ENCODE measurements around the gene GIN1.

Gene GIN1

DNA sequence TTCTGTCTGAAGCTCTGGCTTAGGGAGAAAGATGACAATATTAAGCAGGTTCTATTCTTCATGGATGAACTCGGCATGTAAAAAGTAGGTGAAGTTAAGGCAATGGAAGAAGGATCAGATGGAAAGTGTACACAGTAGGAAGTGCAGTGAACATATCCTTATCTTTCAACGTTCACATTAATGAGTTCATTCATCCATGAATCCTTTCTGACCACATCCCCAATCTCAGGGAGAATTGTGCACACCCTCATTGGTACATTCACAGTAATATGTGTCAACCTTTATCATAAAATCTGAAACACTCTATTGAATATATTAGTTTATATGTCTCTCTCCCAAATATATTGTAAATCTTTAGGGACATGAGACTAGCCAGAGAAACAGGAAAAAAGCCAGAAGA, 5.5 kb downstream of the GIN1 start:
- TF ChIP-seq, protein P1, sequence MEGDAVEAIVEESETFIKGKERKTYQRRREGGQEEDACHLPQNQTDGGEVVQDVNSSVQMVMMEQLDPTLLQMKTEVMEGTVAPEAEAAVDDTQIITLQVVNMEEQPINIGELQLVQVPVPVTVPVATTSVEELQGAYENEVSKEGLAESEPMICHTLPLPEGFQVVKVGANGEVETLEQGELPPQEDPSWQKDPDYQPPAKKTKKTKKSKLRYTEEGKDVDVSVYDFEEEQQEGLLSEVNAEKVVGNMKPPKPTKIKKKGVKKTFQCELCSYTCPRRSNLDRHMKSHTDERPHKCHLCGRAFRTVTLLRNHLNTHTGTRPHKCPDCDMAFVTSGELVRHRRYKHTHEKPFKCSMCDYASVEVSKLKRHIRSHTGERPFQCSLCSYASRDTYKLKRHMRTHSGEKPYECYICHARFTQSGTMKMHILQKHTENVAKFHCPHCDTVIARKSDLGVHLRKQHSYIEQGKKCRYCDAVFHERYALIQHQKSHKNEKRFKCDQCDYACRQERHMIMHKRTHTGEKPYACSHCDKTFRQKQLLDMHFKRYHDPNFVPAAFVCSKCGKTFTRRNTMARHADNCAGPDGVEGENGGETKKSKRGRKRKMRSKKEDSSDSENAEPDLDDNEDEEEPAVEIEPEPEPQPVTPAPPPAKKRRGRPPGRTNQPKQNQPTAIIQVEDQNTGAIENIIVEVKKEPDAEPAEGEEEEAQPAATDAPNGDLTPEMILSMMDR (IDR thresholded peaks at IDR 0.05; ENCODE audit: low read depth, low read length, missing control alignments) = no peak

GRCh38 chr5:103112910-103113309, 7.0 kb downstream of the GIN1 start:
- DNase-seq (ENCODE audit: low read depth) = no peak
- H3K4me3 ChIP-seq (ENCODE audit: low read depth, low read length) = no peak overlapping the region
- TF ChIP-seq, protein P1 (IDR thresholded peaks at IDR 0.05; ENCODE audit: low read depth, low read length, missing control alignments) = no peak
- in situ Hi-C loops (cut with HindIII; ENCODE audit: low sequenced_read_pairs) = no loop called here

More for the DNA sequence above, 5.5 kb downstream of the GIN1 start:
- no peak overlapping the region for H3K4me3 ChIP-seq (ENCODE audit: low read depth, low read length)
- no peak for DNase-seq (ENCODE audit: low read depth)
- in situ Hi-C loops (cut with HindIII; ENCODE audit: low sequenced_read_pairs) = no loop called here

GRCh38 chr5:103111468-103111867, 8.5 kb downstream of the GIN1 start:
- H3K4me3 ChIP-seq (ENCODE audit: low read depth, low read length) = no peak overlapping the region
- TF ChIP-seq, protein P1 (IDR thresholded peaks at IDR 0.05; ENCODE audit: low read depth, low read length, missing control alignments) = no peak
- no peak for DNase-seq (ENCODE audit: low read depth)
- in situ Hi-C loops (cut with HindIII; ENCODE audit: low sequenced_read_pairs) = no loop called here

GRCh38 chr5:103110403-103110802, 9.5 kb downstream of the GIN1 start:
- TF ChIP-seq, protein P1 (IDR thresholded peaks at IDR 0.05; ENCODE audit: low read depth, low read length, missing control alignments) = no peak
- in situ Hi-C loops (cut with HindIII; ENCODE audit: low sequenced_read_pairs) = no loop called here
- no peak overlapping the region for H3K4me3 ChIP-seq (ENCODE audit: low read depth, low read length)
- no peak for DNase-seq (ENCODE audit: low read depth)

DNA sequence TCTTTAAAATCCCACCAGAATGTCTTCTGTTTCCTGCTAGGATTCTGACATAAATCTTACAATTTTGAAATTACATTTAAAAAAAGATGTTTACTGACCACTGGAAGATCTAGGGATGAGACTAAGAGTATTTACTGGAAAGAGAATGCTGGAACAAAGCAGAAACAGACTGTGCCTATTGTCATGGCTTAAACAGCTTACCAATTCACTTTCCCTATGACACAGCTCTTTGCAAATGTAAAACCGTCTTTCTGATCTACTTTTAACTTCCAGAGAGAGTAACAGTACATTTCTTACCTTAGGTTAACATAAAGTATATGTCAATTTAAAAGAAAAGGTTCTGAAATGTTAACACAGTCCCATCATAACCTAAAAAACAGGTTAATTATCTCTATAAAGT, 10.7 kb downstream of the GIN1 start:
- DNase-seq (ENCODE audit: low read depth) = no peak
- no peak overlapping the region for H3K4me3 ChIP-seq (ENCODE audit: low read depth, low read length)
- TF ChIP-seq, protein P1 (IDR thresholded peaks at IDR 0.05; ENCODE audit: low read depth, low read length, missing control alignments) = no peak
- in situ Hi-C loops (cut with HindIII; ENCODE audit: low sequenced_read_pairs) = no loop called here

GRCh38 chr5:103108086-103108485, 11.9 kb downstream of the GIN1 start:
- TF ChIP-seq, protein P1 (IDR thresholded peaks at IDR 0.05; ENCODE audit: low read depth, low read length, missing control alignments) = no peak
- H3K4me3 ChIP-seq (ENCODE audit: low read depth, low read length) = no peak overlapping the region
- in situ Hi-C loops (cut with HindIII; ENCODE audit: low sequenced_read_pairs) = no loop called here
- DNase-seq (ENCODE audit: low read depth) = no peak

DNA sequence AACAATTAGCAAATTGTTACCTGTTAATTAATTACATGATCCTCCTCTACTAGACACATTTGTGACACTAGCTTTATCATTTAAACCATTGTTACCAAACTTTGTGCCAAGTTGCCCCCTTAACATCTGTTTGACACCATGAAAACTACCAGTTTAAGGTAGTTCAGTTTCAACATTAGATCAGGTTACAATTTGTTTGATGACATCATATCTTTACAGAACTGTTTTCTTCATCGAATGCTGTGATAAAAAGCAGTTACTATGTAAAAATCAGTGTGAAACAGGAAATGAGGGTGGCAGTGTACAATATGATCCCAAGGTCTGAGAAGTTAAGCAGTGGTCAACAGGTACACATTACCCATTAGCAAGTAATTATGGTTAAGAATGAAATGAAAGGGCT, 17.7 kb downstream of the GIN1 start:
- no peak overlapping the region for H3K4me3 ChIP-seq (ENCODE audit: low read depth, low read length)
- TF ChIP-seq, protein P1 (IDR thresholded peaks at IDR 0.05; ENCODE audit: low read depth, low read length, missing control alignments) = no peak
- in situ Hi-C loops (cut with HindIII; ENCODE audit: low sequenced_read_pairs) = no loop called here
- DNase-seq (ENCODE audit: low read depth) = no peak
